Breast epithelium (tissue), 4 donors: Measurements from ENCODE around the gene ADAMTS17. TPM values are rescaled to one million over a fixed set of nuclear protein-coding genes. Genes with fewer than 3 reads are reported as not detected.
A peak's percentile ranks its signal among the peaks of the same experiment; 100 is the strongest.

ENCODE experiments used
- DNase-seq, 2 donors: peaks; one replicate each; pipeline ENCODE4 v3.0.0-alpha.2; 2019; ENCODE audit warnings: low spot score in 2 of 2
- H3K27ac ChIP-seq, 2 donors: fragments of 200-600 bp; sonication (generic) in 1 of 2; one replicate each; pipeline ENCODE4 v1.5.1; 2016 to 2019; ENCODE audit warnings: mild to moderate bottlenecking in 1 of 2
- H3K27me3 ChIP-seq, 2 donors: fragments of 200-600 bp; sonication (generic) in 1 of 2; one replicate each; pipeline versions ENCODE4 v1.5.1 to v1.6.0; 2017 to 2019; ENCODE audit warnings: control low read depth in 1 of 2, mild to moderate bottlenecking in 1 of 2
- H3K36me3 ChIP-seq: fragments of 200-600 bp; one replicate; pipeline ENCODE4 v1.5.1; 2019
- H3K4me1 ChIP-seq, 2 donors: fragments of 200-600 bp; sonication (generic); one replicate each; pipeline ENCODE4 v1.5.1; 2016 to 2019; ENCODE audit warnings: control low read depth in 1 of 2
- H3K4me3 ChIP-seq, 3 donors: fragments of 200-600 bp; sonication (generic); 1 replicate in 2 of 3; 2 replicates in 1 of 3; pipeline ENCODE4 v1.5.1; 2016 to 2019; ENCODE audit warnings: mild to moderate bottlenecking in 3 of 3, moderate library complexity in 2 of 3
- H3K9me3 ChIP-seq, 2 donors: fragments of 200-600 bp; sonication (generic) in 1 of 2; one replicate each; pipeline ENCODE4 v1.5.1; 2016 to 2019; ENCODE audit warnings: control low read depth in 1 of 2
- POLR2A ChIP-seq: fragments of 450-650 bp; IDR thresholded peaks from one replicate; pipeline ENCODE4 v1.6.1; 2016; ENCODE audit warnings: antibody characterized with exemption, mild to moderate bottlenecking, moderate library complexity
- POLR2AphosphoS5 ChIP-seq, 3 donors: sonication (generic); formaldehyde crosslinking; IDR thresholded peaks; one replicate each; pipeline ENCODE4 v1.6.1; 2017; ENCODE audit warnings: antibody characterized with exemption in 3 of 3
- intact Hi-C: fragments of 100-400 bp; cut with DNase I; formaldehyde crosslinking; loops from one replicate; pipeline ENCODE4 v1.15.1; 2023; ENCODE audit warnings: low total_unique reads
- total RNA-seq, 3 donors: library from RNA; depleted of rRNA; stranded (reverse); fragments of >200 nt; gene quantifications; one replicate each; pipeline ENCODE4 v1.1.0, GENCODE V29; 2016
- TF ChIP-seq, protein P1 (sequence below), 3 donors: fragments of 450-650 bp; IDR thresholded peaks; one replicate each; pipeline ENCODE4 v1.5.1; 2016 to 2017; ENCODE audit warnings: antibody characterized with exemption in 3 of 3, mild to moderate bottlenecking in 3 of 3, moderate library complexity in 3 of 3

The ADAMTS17 gene
- total RNA-seq, 3 donors from 2014 or later: 5.1 to 8.0 (median 5.9) TPM

DNA sequence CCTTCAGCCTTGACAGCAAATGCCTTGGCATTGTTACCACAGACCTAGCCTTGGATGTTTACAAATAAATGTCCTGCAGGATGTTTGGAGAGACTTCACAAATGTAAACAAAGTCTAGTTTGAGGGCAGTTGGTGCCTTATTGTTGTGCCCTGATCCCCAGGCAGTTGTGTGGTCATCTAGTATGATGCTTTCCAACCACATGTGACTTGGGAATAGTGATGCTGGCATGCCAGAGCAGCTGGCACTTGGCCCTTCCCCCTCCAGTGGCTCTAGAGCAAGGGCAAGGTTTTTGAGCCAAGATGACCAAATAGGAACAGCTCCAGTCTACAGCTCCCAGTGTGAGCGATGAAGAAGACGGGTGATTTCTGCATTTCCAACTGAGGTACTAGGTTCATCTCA, 258.2 kb downstream of the ADAMTS17 start:
- intact Hi-C loops: no loop called here
- Histone ChIP-seq H3K4me3 (no peak overlapping the region), H3K9me3 (no peaks in the 10 kb centered on the region), H3K27ac (no peak overlapping the region), H3K27me3 (no peaks in the 10 kb centered on the region), H3K36me3 (no peaks in the 10 kb centered on the region), H3K4me1 (no peaks in the 10 kb centered on the region)
- peak in 1 of 2 donors; percentile 14 for DNase-seq
- TF ChIP-seq POLR2AphosphoS5 (IDR thresholded peaks at IDR 0.05): no peak
- no peak for TF ChIP-seq POLR2A
- TF ChIP-seq, protein P1, sequence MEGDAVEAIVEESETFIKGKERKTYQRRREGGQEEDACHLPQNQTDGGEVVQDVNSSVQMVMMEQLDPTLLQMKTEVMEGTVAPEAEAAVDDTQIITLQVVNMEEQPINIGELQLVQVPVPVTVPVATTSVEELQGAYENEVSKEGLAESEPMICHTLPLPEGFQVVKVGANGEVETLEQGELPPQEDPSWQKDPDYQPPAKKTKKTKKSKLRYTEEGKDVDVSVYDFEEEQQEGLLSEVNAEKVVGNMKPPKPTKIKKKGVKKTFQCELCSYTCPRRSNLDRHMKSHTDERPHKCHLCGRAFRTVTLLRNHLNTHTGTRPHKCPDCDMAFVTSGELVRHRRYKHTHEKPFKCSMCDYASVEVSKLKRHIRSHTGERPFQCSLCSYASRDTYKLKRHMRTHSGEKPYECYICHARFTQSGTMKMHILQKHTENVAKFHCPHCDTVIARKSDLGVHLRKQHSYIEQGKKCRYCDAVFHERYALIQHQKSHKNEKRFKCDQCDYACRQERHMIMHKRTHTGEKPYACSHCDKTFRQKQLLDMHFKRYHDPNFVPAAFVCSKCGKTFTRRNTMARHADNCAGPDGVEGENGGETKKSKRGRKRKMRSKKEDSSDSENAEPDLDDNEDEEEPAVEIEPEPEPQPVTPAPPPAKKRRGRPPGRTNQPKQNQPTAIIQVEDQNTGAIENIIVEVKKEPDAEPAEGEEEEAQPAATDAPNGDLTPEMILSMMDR (IDR thresholded peaks at IDR 0.05): no peak

DNA sequence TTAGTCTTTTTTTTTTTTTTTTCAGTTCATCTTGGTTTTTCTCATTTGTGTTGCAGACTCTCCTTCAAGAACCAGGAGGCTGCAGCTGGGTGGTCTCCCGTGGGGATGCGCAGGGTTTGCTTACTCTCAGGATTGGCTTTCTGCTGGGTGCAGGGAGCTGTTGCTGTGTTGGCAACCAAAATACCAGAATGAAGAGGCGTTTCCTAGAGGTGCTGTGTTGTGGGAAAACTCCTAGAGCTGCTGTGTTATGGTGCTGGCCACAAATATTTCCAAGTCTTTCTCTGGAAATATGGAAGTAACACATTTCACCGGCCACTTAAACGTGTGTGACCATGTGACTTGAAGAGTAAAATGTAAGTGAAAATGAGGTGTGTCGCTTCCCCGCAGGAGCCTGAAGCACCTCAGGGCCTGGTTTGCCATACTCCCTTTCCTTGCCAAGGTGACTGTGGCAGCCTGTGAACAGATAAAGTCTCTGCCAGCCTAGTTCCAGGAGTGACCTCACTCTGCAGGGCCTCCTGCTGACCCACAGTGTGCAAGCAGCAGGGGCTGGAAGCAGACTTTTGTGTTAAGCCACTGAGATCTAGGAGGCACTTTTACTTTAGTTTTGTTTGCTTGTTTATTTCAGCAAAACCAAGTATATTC, 258.9 kb downstream of the ADAMTS17 start:
- TF ChIP-seq POLR2A (no peak), POLR2AphosphoS5 (IDR thresholded peaks at IDR 0.05) (no peak)
- TF ChIP-seq, protein P1 (IDR thresholded peaks at IDR 0.05): no peak
- no peak for DNase-seq
- H3K27me3 ChIP-seq: no peaks in the 10 kb centered on the region
- no peak overlapping the region for H3K27ac ChIP-seq
- no peaks in the 10 kb centered on the region for H3K4me1 ChIP-seq
- intact Hi-C loops: no loop called here
- H3K36me3 ChIP-seq: no peaks in the 10 kb centered on the region
- H3K4me3 ChIP-seq: no peak overlapping the region
- H3K9me3 ChIP-seq: no peaks in the 10 kb centered on the region

DNA sequence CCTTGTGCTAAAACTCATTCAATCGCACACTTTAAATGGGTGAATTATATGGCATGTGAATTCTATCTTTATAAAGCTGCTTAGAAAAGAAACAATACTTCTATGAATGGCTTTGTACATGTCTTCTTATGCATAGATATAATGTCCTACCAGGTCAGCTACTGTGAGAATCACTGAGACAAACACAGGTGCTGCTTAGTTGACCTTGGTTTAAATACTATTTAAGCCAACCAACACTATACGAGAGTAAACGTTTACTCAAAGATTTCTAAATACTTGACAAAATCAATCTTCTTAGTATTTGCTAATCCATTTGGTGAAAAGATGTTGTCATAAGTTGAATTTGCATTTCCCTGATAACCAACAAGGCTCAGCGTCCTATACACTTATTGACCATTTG, 260.3 kb downstream of the ADAMTS17 start:
- Histone ChIP-seq H3K27ac (no peak overlapping the region), H3K9me3 (no peaks in the 10 kb centered on the region), H3K36me3 (no peaks in the 10 kb centered on the region), H3K4me3 (no peak overlapping the region), H3K27me3 (no peaks in the 10 kb centered on the region), H3K4me1 (no peaks in the 10 kb centered on the region)
- no peak for DNase-seq
- TF ChIP-seq POLR2A (no peak), POLR2AphosphoS5 (IDR thresholded peaks at IDR 0.05) (no peak)
- TF ChIP-seq, protein P1 (IDR thresholded peaks at IDR 0.05): no peak
- intact Hi-C loops: no loop called here

DNA sequence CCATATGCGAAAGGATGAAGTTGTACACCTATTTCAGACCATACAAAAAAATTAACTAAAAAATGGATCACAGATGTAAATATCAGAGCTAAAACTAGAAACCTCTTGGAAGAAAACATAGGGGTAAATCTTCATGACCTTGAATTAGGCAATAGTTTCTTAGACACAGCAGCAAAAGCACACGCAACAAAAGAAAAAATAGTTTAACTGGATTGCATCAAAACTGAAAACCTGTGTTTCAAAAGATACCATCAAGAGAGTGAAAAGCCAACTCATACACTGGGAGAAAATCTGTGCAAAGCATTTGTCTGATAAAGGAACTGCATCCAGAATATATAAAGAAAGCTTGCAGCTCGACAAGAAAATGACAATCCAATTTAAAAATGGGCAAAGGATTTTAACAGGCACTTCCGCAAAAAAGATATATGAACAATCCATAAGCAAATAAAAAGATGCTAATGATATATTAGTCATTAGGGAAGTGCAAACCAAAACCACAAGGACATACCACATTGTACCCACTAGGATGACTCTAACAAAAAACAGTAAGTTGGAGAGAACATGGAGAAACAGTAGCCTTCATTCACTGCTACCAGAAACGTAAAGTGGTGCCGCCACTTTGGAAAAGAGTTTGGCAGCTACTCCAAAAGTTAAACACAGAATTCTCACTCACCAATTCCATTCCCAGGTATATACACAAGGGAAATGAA, 263.1 kb downstream of the ADAMTS17 start:
- TF ChIP-seq POLR2A (no peak), POLR2AphosphoS5 (IDR thresholded peaks at IDR 0.05) (no peak)
- TF ChIP-seq, protein P1 (IDR thresholded peaks at IDR 0.05): no peak
- H3K36me3 ChIP-seq: no peaks in the 10 kb centered on the region
- H3K4me3 ChIP-seq: no peak overlapping the region
- no peaks in the 10 kb centered on the region for H3K4me1 ChIP-seq
- H3K27me3 ChIP-seq: no peaks in the 10 kb centered on the region
- intact Hi-C loops: loop anchor here (10.0 kb wide), 1 partner anchor 1616 kb away; no protein-coding TSS in a partner anchor
- H3K9me3 ChIP-seq: no peaks in the 10 kb centered on the region
- DNase-seq: no peak
- H3K27ac ChIP-seq: no peak overlapping the region

DNA sequence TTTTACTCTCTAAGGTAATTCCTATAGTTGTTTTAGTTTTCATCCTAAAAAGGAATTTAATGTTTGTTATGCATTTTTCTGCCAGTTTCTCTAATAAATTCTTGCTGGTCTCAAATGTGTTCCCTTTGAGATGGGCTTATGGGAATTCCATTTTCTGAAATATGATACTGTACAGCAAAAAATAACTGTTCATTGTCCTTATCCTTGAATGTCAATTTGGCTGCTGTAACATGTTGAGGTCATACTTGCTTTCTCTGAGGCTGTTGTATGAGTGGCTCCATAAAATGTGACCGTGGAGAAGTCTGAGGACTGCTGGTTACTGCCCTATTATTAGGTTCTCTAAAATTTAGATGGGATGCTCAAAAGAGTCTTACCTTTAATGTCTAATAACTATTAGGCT, 266.5 kb downstream of the ADAMTS17 start:
- TF ChIP-seq, protein P1 (IDR thresholded peaks at IDR 0.05): no peak
- TF ChIP-seq POLR2AphosphoS5 (IDR thresholded peaks at IDR 0.05) (no peak), POLR2A (no peak)
- Histone ChIP-seq H3K4me3 (no peak overlapping the region), H3K36me3 (no peaks in the 10 kb centered on the region), H3K27ac (no peak overlapping the region), H3K27me3 (no peaks in the 10 kb centered on the region), H3K4me1 (no peaks in the 10 kb centered on the region), H3K9me3 (no peaks in the 10 kb centered on the region)
- no peak for DNase-seq
- intact Hi-C loops: loop anchor here (10.0 kb wide), 1 partner anchor 1620 kb away; no protein-coding TSS in a partner anchor
